Stimulated activated CD4-positive, alpha-beta T cell treated with anti-CD3 and anti-CD28 coated beads, Interleukin-2, amount 100 ng/mL, for 48 hours (primary cell): ENCODE measurements around the gene ELAVL1.
A peak's percentile ranks its signal among the peaks of the same experiment; 100 is the strongest.
"Not testable (repeated sequence)": the region's sequence is repeated elsewhere in the genome, so short reads cannot be mapped to it uniquely, and the experiment has no call there.

Experiments
- DNase-seq, 2 donors: peaks; one replicate each; pipeline ENCODE4 v3.0.0-alpha.2; 2020

Gene ELAVL1

DNA sequence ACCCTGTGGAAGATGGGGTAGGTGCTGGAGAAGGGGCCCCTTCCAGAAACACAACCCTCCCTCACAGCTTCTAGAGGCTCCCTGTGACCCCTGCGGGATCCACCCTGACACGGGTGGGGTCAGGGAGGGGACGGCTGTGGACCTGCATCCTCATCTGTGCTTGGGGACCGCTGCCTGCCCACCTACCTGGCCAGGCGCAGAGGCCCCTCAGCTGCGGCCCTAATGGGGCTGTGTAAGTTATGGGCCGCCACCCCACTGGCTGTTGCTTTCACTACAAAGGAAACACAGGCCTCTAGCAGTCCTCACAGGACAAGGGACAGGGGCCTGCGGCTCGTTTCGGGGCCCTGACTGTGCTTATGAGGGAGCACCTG is 72.5 kb downstream of the ELAVL1 start:
- no peak for DNase-seq

GRCh38 chr19:7932276-7932929 is 73.0 kb downstream of the ELAVL1 start:
- DNase-seq: no peak

- no peak for DNase-seq
Measured at GRCh38 chr19:7931221-7932061, 74.0 kb downstream of the ELAVL1 start.

- DNase-seq: no peak
Measured at GRCh38 chr19:7930765-7931164, 74.7 kb downstream of the ELAVL1 start.

DNA sequence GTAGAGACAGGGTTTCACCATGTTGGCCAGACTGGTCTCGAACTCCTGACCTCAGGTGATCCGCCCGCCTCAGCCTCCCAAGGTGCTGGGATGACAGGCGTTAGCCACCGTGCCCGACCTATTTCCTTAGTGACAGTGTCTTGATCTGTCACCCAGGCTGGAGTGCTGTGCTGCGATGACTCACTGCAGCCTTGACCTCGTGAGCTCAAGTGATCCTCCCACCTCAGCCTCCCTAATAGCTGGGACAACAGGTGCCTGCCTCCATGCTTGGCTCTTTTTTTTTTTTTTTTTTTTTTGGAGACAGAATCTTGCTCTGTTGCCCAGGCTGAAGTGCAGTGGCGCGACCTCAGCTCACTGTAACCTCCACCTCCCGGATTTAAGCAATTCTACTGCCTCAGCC is 75.4 kb downstream of the ELAVL1 start:
- DNase-seq: not testable (repeated sequence)

DNA sequence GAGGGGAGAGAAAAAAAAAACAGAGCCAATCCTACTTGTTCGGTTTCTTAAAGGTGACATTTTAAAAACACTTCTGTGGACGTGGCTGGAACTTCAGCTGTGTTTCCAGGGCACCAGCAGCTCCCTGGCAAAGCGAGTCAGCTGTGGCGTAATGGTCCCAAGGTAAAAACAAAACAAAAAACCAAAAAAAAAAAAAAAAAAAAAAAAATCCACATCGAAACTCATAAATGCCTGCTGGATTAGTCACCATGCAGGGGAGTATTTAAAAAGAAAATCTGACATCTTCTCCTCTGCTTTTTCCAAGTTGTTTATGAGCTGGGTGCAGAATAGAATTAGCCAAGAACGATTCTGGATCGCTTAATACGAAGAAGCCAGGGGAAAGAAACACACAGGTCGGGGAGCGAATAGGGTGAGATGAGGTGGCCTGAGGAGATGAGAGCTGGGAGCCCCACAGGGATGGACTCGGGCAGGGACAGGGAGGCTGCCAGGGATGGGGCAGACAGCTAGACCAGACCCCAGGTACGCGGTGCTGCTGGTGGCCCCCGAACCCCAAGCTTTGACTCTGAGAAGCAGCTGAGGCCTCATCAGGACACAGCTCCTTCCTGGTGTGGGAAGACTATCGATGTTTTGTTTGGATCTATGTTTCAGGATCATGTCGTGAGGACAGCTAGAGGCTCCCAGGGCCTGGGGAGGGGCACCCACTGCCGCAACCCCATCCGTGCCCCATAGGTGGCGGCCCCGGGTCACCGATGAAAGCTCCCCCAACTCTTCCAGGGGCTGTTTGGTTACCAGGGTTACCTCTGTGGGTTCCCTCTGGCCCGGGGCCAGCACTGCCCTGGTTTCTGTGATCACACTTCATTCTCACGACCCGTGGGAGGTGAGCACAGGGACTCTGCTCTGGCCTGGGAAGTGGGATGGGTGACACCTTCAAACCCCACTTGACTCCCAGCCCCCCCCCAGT is 76.4 kb downstream of the ELAVL1 start:
- DNase-seq: peak; percentile 44 to 51

DNA sequence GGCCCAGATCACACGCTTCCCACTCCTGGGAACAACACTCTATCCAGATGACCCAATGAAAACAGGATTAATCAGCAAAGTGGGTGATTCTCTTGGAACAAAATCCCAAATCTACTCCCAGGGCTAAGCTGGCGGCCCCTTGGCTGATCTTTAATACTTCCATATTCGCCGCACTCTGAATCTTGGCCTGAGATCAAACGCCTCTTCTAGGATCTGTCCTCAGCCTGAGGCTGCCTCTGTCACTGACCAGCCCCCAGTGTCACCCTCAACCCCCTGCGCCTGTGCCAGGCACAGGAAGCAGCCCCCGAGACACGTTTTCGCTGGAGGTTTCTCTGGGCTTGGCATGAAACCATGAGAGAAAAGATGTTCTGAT is 77.1 kb downstream of the ELAVL1 start:
- no peak for DNase-seq

DNA sequence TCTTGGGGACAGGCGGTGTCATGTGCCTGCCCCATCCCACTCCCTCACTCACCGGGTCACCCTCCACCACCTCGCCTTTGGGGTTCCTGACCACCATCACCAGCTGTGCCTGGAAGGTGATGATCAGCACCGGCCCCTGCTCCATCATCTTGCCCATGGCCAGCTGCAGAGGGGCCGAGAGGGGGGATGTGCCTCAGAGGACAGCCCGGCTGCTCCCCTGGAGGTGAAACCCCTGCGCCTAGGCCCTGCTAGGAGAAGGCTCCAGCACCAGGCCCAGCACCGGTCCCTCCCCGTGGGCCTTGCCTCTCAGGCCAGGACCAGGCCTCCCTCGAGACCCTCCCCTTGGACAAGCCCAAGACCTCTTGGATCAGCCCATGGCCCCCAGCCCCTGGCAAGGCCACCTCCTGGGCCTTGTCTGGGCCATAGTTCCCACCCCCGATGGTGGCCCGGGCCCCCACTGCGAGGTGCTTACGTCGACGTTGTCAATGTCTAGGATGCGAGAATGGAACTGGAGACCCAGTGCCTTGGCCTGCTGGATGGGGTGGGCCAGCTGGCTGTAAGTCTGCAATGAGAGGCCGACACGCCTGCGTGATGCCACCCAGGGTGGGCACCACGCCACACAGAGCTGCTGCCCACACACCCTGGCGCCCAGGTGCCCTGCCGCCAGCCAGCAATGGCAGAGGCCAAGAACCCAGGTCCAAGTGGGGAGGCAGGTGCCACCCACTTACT is 77.7 kb downstream of the ELAVL1 start:
- DNase-seq: no peak

DNA sequence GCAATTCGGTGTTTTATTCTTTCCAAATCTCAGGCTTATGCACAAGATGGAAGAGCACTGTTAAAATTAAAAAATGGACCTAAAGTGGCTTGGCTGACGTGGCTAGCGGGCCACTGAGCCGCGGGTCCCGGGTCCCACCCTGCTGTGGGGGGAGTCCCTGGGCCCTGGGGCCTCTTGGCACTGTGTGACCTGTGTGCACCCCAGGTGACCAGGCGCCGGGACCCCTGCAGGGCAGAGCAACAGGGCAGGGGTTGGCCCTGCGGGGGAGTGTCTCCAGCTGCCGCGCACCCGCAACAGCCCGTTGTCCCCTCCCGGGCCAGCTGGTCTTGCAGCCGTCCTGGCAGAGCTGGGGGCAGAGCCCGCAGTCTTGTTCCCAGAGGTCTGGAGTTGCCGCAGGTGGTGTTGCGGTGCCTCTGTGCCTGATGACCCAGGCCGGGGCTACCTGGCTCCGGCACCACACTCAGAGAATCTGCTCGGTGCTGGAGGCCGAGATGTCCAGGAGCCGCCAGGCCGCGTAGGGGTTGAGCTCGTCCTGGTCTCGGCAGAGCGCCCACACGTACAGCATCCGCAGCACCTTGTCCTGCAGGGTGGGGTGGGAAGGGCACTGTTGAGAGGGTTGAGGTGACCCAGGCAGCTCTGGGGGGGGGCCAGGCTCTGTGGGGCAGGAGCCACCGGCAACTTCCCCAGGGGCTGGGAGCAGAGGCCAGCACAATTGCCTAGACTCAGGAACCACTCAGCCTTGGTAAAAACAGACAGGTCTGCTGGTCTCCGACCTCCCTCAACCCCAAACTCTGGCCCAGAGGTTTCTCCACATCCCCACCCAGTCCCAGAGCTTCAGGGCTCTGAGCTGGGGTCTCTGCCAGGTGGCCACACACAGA is 78.5 kb downstream of the ELAVL1 start:
- no peak for DNase-seq

GRCh38 chr19:7926021-7926726 is 79.3 kb downstream of the ELAVL1 start, which contains the start of gene CTXN1:
TSS of gene CTXN1 (minus strand) at chr19:7926135. CDS start at chr19:7925538, 597 bp downstream.
- DNase-seq: peak; percentile 75 to 81

GRCh38 chr19:7925171-7925851 is 80.1 kb downstream of the ELAVL1 start:
- peak; percentile 74 to 81 for DNase-seq

GRCh38 chr19:7924651-7925170 is 80.7 kb downstream of the ELAVL1 start:
- DNase-seq: no peak

GRCh38 chr19:7924241-7924640 is 81.2 kb downstream of the ELAVL1 start:
- DNase-seq: no peak

DNA sequence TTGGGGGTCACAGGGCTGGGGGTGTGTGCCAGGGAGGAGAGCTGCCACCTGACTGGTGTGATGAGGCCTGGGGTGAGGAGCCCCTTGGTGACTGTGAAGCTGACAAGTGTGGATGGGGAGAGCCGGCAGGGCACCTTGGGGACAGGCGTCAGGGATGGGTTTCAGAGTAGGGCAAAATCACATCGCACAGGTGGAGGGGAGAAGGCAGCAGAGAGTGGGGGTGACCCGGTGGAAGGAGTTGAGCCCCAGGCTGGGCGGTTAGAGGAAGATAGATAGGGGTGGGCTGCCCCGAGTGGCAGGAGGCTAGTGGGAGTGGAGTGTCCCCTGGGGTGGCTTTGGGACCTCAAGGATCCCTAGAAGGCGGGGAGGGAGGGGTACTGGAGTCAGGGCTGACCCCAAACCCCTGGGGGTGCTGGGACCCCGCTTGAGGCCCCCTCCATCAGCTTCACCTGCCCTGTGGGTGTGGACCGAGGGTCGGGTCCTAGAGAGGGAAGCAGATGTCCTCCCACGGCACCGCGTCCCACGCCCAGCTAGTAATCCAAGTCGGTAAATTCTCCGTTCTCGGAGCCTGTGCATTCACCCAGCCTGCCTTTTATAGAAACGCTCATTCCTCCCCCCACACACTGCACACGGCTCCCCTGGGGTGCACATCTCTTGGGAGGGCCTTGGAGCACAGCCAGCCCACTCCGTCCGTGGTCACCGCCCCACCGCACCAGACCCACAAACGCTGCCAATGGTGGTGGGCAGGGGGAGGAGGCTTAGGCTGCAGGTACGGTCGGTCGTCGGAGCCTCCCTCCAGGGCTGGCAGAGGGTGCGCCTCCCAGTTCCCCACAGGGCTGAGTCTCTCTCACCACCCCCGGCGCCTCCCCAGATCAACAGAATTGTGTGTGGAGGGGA is 81.9 kb downstream of the ELAVL1 start:
- no peak for DNase-seq

DNA sequence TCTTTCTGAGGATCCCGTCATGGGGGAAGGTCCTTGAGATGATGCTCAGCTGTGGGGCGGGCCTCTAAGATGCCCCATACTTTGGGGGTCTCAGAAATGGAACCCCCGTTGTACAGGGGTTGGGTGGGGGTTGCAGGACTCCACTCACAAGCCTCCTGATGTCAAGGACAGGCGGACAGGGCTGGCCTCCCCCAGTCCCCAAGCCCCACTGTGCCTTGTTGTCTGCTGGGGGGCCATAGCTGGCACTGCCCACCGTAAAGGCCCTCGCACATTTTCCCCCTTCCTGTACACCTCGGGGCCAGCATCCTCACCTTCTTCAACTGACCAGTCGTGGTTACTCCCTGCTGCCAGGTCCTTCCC is 82.6 kb downstream of the ELAVL1 start:
- DNase-seq: no peak

GRCh38 chr19:7921967-7922835 is 83.2 kb downstream of the ELAVL1 start:
- DNase-seq: no peak

DNA sequence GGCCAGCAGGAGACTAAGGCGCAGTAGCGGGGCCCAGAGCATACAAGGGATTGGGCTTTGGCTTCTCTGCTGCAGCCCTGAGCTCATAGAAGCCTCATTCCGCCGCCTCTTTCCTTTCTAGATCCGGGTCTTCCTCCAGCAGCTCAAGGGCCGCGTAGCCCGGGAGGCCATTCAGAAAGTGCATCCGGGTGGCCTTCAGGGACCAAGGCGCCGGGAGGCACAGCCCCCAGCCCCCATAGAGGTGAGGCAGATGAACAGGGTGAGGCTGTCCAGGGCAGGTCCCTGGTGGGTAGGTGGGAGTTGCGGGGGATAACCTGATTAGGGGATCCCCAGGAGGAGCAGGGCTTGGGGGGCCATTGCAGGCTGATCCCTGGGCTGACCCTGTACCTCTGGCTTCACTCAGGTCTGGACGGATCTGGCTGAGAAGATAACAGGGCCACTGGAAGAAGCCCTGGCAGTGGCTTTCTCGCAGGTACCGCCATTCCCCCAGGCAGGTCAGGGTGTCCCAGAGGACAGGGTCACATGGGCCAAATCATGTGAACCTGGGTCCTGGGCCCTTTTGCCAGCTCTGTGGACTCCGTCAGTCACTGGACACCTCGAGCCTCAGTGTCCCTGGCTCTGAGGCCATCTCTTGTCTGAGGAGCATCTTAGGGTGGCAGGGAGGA is 84.0 kb downstream of the ELAVL1 start:
- DNase-seq: no peak
